Measurements from ENCODE around the gene ABTB1. TPM values are rescaled to one million over a fixed set of nuclear protein-coding genes. Genes with fewer than 3 reads are reported as not detected.

Gene ABTB1
- total and polyA plus RNA-seq, 4 donors: 9.7 to 14.1 (median 10.9) TPM

DNA sequence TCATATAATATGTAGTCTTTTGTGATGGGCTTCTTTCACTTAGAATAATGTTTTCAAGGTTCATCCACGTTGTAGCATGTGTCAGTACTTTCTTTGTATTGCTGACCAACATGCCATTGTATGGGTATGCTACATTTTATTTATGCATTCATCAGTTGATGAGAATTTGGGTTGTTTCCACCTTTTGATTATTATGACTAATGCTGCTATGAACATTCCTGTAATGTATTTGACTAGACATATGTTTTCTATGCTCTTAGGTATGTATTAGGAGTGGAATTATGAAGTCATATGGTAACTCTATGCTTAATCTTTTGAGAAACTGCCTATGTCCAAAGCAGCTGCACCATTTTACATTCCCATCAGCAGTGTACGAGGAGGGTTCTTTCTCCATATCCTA is 46.9 kb upstream of the ABTB1 start:
- Histone ChIP-seq H3K36me3 (ENCODE audit: control insufficient read depth in 4 of 4, insufficient read depth in 3 of 4, low read depth in 1 of 4, low read length in 3 of 4) (peaks cover 0 to 6% (median under 1%) of the 10 kb centered on the region in 4 donors), H3K4me1 (ENCODE audit: control insufficient read depth in 4 of 4, insufficient read depth in 4 of 4, low read length in 3 of 4) (peaks cover 4 to 10% (median 6%) of the 10 kb centered on the region in 4 donors), H3K27me3 (ENCODE audit: control insufficient read depth in 4 of 4, insufficient read depth in 4 of 4, low read length in 3 of 4) (peaks cover 0 to 2% (median 0%) of the 10 kb centered on the region in 4 donors), H3K27ac (ENCODE audit: low read depth in 1 of 2, low read length in 2 of 2) (no peak overlapping the region), H3K4me3 (ENCODE audit: low read depth in 1 of 3, low read length in 3 of 3) (no peak overlapping the region), H3K9ac (ENCODE audit: low read depth in 1 of 2, low read length in 2 of 2) (no peak overlapping the region), H3K9me3 (ENCODE audit: control insufficient read depth in 4 of 4, low read length in 3 of 4) (no peaks in the 10 kb centered on the region)
- TF ChIP-seq HNF4A (conservative IDR thresholded peaks at IDR 0.05): no peak
- no peak for TF ChIP-seq FOXA2 (IDR thresholded peaks at IDR 0.05)
- TF ChIP-seq TAF1 (conservative IDR thresholded peaks at IDR 0.05): no peak
- TF ChIP-seq YY1 (IDR thresholded peaks at IDR 0.05): no peak
- no peak for TF ChIP-seq JUND (IDR thresholded peaks at IDR 0.05)
- TF ChIP-seq, protein P1, sequence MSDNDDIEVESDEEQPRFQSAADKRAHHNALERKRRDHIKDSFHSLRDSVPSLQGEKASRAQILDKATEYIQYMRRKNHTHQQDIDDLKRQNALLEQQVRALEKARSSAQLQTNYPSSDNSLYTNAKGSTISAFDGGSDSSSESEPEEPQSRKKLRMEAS (IDR thresholded peaks at IDR 0.05): no peak
- no peak for TF ChIP-seq RXRA (IDR thresholded peaks at IDR 0.05)
- TF ChIP-seq ZBTB33 (IDR thresholded peaks at IDR 0.05): no peak
- TF ChIP-seq GABPA (IDR thresholded peaks at IDR 0.05 in 1 of 2, conservative IDR thresholded peaks at IDR 0.05 in 1 of 2): no peak
- TF ChIP-seq EGR1 (IDR thresholded peaks at IDR 0.05; ENCODE audit: low read depth in 2 of 2): no peak
- TF ChIP-seq, protein P2, sequence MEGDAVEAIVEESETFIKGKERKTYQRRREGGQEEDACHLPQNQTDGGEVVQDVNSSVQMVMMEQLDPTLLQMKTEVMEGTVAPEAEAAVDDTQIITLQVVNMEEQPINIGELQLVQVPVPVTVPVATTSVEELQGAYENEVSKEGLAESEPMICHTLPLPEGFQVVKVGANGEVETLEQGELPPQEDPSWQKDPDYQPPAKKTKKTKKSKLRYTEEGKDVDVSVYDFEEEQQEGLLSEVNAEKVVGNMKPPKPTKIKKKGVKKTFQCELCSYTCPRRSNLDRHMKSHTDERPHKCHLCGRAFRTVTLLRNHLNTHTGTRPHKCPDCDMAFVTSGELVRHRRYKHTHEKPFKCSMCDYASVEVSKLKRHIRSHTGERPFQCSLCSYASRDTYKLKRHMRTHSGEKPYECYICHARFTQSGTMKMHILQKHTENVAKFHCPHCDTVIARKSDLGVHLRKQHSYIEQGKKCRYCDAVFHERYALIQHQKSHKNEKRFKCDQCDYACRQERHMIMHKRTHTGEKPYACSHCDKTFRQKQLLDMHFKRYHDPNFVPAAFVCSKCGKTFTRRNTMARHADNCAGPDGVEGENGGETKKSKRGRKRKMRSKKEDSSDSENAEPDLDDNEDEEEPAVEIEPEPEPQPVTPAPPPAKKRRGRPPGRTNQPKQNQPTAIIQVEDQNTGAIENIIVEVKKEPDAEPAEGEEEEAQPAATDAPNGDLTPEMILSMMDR (IDR thresholded peaks at IDR 0.05; ENCODE audit: low read depth, low read length, missing input control): no peak
- no peak for TF ChIP-seq HNF4G (IDR thresholded peaks at IDR 0.05)
- TF ChIP-seq, protein P3, sequence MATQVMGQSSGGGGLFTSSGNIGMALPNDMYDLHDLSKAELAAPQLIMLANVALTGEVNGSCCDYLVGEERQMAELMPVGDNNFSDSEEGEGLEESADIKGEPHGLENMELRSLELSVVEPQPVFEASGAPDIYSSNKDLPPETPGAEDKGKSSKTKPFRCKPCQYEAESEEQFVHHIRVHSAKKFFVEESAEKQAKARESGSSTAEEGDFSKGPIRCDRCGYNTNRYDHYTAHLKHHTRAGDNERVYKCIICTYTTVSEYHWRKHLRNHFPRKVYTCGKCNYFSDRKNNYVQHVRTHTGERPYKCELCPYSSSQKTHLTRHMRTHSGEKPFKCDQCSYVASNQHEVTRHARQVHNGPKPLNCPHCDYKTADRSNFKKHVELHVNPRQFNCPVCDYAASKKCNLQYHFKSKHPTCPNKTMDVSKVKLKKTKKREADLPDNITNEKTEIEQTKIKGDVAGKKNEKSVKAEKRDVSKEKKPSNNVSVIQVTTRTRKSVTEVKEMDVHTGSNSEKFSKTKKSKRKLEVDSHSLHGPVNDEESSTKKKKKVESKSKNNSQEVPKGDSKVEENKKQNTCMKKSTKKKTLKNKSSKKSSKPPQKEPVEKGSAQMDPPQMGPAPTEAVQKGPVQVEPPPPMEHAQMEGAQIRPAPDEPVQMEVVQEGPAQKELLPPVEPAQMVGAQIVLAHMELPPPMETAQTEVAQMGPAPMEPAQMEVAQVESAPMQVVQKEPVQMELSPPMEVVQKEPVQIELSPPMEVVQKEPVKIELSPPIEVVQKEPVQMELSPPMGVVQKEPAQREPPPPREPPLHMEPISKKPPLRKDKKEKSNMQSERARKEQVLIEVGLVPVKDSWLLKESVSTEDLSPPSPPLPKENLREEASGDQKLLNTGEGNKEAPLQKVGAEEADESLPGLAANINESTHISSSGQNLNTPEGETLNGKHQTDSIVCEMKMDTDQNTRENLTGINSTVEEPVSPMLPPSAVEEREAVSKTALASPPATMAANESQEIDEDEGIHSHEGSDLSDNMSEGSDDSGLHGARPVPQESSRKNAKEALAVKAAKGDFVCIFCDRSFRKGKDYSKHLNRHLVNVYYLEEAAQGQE (IDR thresholded peaks at IDR 0.05): no peak
- no peak for TF ChIP-seq SP1 (IDR thresholded peaks at IDR 0.05)
- TF ChIP-seq RAD21 (IDR thresholded peaks at IDR 0.05): no peak
- TF ChIP-seq FOXA1 (IDR thresholded peaks at IDR 0.05): no peak
- TF ChIP-seq NR2F2 (IDR thresholded peaks at IDR 0.05): no peak
- TF ChIP-seq, protein P4, sequence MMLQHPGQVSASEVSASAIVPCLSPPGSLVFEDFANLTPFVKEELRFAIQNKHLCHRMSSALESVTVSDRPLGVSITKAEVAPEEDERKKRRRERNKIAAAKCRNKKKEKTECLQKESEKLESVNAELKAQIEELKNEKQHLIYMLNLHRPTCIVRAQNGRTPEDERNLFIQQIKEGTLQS (IDR thresholded peaks at IDR 0.05): no peak
- DNase-seq (ENCODE audit: low spot score): no peak
- 69% methylated on average over 2 of the region's 2 CpGs for WGBS

Data from liver (tissue), 9 donors.